KMS-11 (cell line): ENCODE results near the gene PHACTR3.

ENCODE experiments used
- H2AFZ ChIP-seq: fragments of 200-600 bp; sonication (generic); 2 replicates; pipeline ENCODE4 v1.6.1; 2016; ENCODE audit warnings: antibody characterized with exemption, mixed run types, low read depth
- H3K27ac ChIP-seq: fragments of 200-600 bp; sonication (generic); 2 replicates; pipeline ENCODE4 v1.6.1; 2016; ENCODE audit warnings: mild to moderate bottlenecking, mixed run types
- H3K27me3 ChIP-seq: fragments of 200-600 bp; sonication (generic); 2 replicates; pipeline ENCODE4 v1.6.1; 2017; ENCODE audit warnings: mild to moderate bottlenecking, low read depth, mixed run types, moderate library complexity; ENCODE audit not compliant: insufficient read depth
- H3K36me3 ChIP-seq: fragments of 200-600 bp; sonication (generic); 2 replicates; pipeline ENCODE4 v1.6.1; 2017; ENCODE audit warnings: mild to moderate bottlenecking, mixed run types; ENCODE audit not compliant: insufficient read depth
- H3K4me1 ChIP-seq: fragments of 200-600 bp; sonication (generic); 2 replicates; pipeline ENCODE4 v1.6.1; 2016; ENCODE audit warnings: mild to moderate bottlenecking, low read depth, mixed run types; ENCODE audit not compliant: poor library complexity, severe bottlenecking
- H3K4me2 ChIP-seq: fragments of 200-600 bp; sonication (generic); 2 replicates; pipeline ENCODE4 v1.7.0; 2016; ENCODE audit warnings: mild to moderate bottlenecking, mixed run types
- H3K4me3 ChIP-seq: fragments of 200-600 bp; sonication (generic); IDR thresholded peaks from 2 replicates; pipeline ENCODE4 v1.6.1; 2017; ENCODE audit warnings: low read depth, low read length, mixed read lengths; ENCODE audit not compliant: insufficient read depth
- H3K79me2 ChIP-seq: fragments of 200-600 bp; sonication (generic); 2 replicates; pipeline ENCODE4 v1.6.1; 2016; ENCODE audit warnings: low read depth, mixed run types; ENCODE audit not compliant: insufficient read depth
- H3K9ac ChIP-seq: fragments of 200-600 bp; sonication (generic); 2 replicates; pipeline ENCODE4 v1.6.1; 2016; ENCODE audit warnings: mild to moderate bottlenecking, mixed run types
- H4K20me1 ChIP-seq: fragments of 200-600 bp; sonication (generic); 2 replicates; pipeline ENCODE4 v1.6.1; 2016; ENCODE audit warnings: mild to moderate bottlenecking, mixed run types; ENCODE audit not compliant: insufficient read depth
- TF ChIP-seq, protein P1 (sequence below): fragments of 200-600 bp; sonication (generic); conservative IDR thresholded peaks from 2 replicates; pipeline ENCODE4 v1.6.1; 2017; ENCODE audit warnings: low read depth, mild to moderate bottlenecking, antibody characterized with exemption, low read length, moderate library complexity, mixed read lengths

PHACTR3 gene

DNA sequence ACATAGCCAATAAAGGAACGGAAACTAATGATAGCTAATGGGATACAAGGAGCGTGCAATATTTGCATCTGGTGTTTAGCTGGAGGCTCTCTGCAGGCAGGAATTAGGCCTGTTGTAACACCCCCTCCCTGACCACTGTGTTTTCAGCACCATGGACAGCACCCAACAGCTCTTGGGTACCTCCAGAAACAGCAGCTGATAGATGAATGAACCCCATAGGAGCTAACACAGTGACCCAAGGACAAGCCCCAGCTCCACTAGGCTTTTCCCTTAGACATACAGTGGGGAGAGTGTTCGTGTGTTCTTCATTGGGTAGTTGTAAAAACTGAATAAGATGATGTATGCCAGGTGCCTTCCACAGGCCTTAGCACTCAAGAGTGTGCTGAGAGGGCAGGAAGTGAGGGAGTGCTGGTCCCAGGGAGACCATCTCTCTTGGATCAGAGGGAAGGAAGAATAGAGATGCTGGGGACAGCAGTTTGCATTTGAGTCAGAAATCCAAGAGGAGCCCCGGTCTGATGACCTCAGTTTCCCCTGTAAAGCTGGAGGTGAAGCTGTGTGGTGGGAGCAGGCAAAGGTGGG is 161.3 kb downstream of the PHACTR3 start:
- Histone ChIP-seq H3K4me2 (no peak overlapping the region), H3K36me3 (no peaks in the 10 kb centered on the region), H3K27me3 (no peaks in the 10 kb centered on the region), H3K4me1 (no peaks in the 10 kb centered on the region), H3K79me2 (no peaks in the 10 kb centered on the region), H4K20me1 (no peaks in the 10 kb centered on the region), H3K27ac (no peak overlapping the region), H2AFZ (no peak overlapping the region), H3K9ac (no peak overlapping the region), H3K4me3 (no peak overlapping the region)
- TF ChIP-seq, protein P1, sequence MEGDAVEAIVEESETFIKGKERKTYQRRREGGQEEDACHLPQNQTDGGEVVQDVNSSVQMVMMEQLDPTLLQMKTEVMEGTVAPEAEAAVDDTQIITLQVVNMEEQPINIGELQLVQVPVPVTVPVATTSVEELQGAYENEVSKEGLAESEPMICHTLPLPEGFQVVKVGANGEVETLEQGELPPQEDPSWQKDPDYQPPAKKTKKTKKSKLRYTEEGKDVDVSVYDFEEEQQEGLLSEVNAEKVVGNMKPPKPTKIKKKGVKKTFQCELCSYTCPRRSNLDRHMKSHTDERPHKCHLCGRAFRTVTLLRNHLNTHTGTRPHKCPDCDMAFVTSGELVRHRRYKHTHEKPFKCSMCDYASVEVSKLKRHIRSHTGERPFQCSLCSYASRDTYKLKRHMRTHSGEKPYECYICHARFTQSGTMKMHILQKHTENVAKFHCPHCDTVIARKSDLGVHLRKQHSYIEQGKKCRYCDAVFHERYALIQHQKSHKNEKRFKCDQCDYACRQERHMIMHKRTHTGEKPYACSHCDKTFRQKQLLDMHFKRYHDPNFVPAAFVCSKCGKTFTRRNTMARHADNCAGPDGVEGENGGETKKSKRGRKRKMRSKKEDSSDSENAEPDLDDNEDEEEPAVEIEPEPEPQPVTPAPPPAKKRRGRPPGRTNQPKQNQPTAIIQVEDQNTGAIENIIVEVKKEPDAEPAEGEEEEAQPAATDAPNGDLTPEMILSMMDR = no peak

DNA sequence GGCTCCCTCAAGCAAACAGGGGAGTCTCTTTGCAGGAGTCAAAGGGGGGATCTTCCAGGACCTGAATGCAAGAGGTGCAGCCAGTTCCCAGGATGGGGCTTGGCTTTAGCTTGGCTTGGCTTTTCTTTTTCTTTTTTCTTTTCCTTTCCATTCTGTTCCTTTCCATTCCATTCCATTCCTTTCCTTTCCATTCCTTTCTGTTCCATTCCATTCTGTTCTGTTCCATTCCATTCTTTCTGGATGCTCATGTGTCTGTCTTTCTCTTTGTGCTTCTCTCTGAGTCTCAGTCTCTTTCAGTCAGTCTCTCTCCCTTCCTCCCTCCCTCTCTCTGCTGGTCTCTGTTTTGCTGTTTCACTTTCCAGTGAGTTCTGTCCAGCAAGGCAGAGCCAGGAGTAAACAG is 163.3 kb downstream of the PHACTR3 start:
- Histone ChIP-seq H3K27ac (no peak overlapping the region), H3K4me1 (peaks cover 14% of the 10 kb centered on the region), H3K36me3 (no peaks in the 10 kb centered on the region), H3K4me3 (no peak overlapping the region), H2AFZ (no peak overlapping the region), H3K27me3 (no peaks in the 10 kb centered on the region), H3K4me2 (no peak overlapping the region), H3K9ac (no peak overlapping the region), H3K79me2 (no peaks in the 10 kb centered on the region), H4K20me1 (no peaks in the 10 kb centered on the region)
- TF ChIP-seq, protein P1 = no peak

DNA sequence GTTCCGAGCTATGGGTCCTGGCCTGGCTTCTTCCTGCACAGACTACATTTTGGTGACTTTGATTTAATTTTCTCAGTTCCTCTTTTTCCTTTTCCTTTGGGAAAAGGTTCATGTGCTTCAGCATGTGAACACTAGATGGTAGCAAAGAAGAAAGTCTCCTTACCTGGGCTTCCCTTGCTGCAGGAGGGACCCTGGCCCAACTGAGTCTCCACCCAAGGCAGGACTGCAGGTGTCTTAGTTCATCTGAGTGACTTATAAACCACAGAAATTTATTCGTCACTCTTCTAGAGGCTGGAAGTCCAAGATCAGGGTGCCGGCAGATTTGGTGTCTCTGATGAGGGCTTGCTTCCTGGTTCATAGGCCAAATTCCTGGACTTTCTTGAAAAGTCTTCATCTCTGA is 165.9 kb downstream of the PHACTR3 start:
- no peak overlapping the region for H3K4me3 ChIP-seq
- no peaks in the 10 kb centered on the region for H4K20me1 ChIP-seq
- H3K79me2 ChIP-seq = no peaks in the 10 kb centered on the region
- TF ChIP-seq, protein P1 = no peak
- H2AFZ ChIP-seq = no peak overlapping the region
- peaks cover 14% of the 10 kb centered on the region for H3K4me1 ChIP-seq
- no peak overlapping the region for H3K27ac ChIP-seq
- H3K4me2 ChIP-seq = no peak overlapping the region
- H3K27me3 ChIP-seq = no peaks in the 10 kb centered on the region
- H3K9ac ChIP-seq = no peak overlapping the region
- H3K36me3 ChIP-seq = no peaks in the 10 kb centered on the region

DNA sequence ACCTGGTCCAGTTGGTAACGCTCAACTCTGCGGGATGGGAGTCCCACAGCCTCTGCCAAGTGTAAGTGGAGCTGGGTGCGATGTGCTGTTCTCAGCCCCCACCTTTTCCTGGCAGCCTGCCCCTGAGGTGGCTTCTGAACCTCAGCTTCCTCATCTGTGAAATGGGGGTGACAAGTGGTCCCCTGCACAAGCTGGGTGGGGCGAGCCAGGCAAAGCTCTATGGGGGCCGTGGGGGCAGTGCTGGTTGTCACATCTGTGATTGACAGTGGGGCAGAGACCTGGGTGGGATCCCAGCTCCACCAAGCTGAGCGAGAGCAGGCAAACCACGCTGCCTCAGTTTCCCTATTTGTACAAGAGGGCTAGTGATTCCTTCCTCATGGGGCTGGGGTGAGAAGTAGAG is 166.5 kb downstream of the PHACTR3 start:
- Histone ChIP-seq H3K27ac (no peak overlapping the region), H3K4me1 (peaks cover 14% of the 10 kb centered on the region), H3K9ac (no peak overlapping the region), H3K4me2 (no peak overlapping the region), H3K4me3 (no peak overlapping the region), H2AFZ (no peak overlapping the region), H3K79me2 (no peaks in the 10 kb centered on the region), H3K36me3 (no peaks in the 10 kb centered on the region), H4K20me1 (no peaks in the 10 kb centered on the region), H3K27me3 (no peaks in the 10 kb centered on the region)
- TF ChIP-seq, protein P1 = no peak
